H1 (cell line): ENCODE results near the gene MYCBP2. TPM values are rescaled to one million over a fixed set of nuclear protein-coding genes. Genes with fewer than 3 reads are reported as not detected.

Experiments used
- ATF2 ChIP-seq: IDR thresholded peaks from 2 replicates; pipeline ENCODE4 v1.6.1; 2012; ENCODE audit warnings: low read length, inconsistent platforms
- CHD1 ChIP-seq: IDR thresholded peaks from 2 replicates; pipeline ENCODE4 v1.6.1; 2012; ENCODE audit warnings: low read depth, low read length, improper control_type of control experiment
- GABPA ChIP-seq: IDR thresholded peaks from 2 replicates; pipeline ENCODE4 v1.6.1; 2011; ENCODE audit warnings: mild to moderate bottlenecking, low read length, moderate library complexity, borderline replicate concordance; ENCODE audit not compliant: insufficient read depth
- GTF2F1 ChIP-seq: IDR thresholded peaks from 2 replicates; pipeline ENCODE4 v1.6.1; 2012; ENCODE audit warnings: low read depth, low read length, improper control_type of control experiment, borderline replicate concordance
- NANOG ChIP-seq: IDR thresholded peaks from 2 replicates; pipeline ENCODE4 v1.6.1; 2011; ENCODE audit warnings: low read length, low read depth, mild to moderate bottlenecking, inconsistent platforms; ENCODE audit not compliant: insufficient read depth, poor library complexity, severe bottlenecking
- SP2 ChIP-seq: IDR thresholded peaks from 2 replicates; pipeline ENCODE4 v1.6.1; 2012; ENCODE audit warnings: mild to moderate bottlenecking, low read length, inconsistent platforms
- SUZ12 ChIP-seq: fragments of 200-600 bp; sonication (generic); IDR thresholded peaks from 2 replicates; pipeline ENCODE4 v1.6.1; 2012; ENCODE audit warnings: mild to moderate bottlenecking, inconsistent platforms, low read length, moderate library complexity, mixed read lengths
- TCF12 ChIP-seq: IDR thresholded peaks from 2 replicates; pipeline ENCODE4 v1.6.1; 2011; ENCODE audit warnings: low read depth, mild to moderate bottlenecking, low read length
- USF2 ChIP-seq: IDR thresholded peaks from 2 replicates; pipeline ENCODE4 v1.6.1; 2011; ENCODE audit warnings: low read length, improper control_type of control experiment
- polyA plus RNA-seq, 7 experiments: library from polyadenylated mRNA; depleted of rRNA in 3 of 7; stranded (reverse) in 5 of 7; unstranded in 2 of 7; fragments of >200 nt in 5 of 7; fragments of 200-250 nt in 2 of 7; gene quantifications; 1 replicate in 5 of 7; 2 replicates in 1 of 7; 4 replicates in 1 of 7; pipeline versions ENCODE4 v1.2.1 to v1.2.3, GENCODE V29; 2011 to 2013; ENCODE audit warnings: missing spikeins in 2 of 7, mixed read lengths in 2 of 7
- total RNA-seq: library from RNA; stranded (reverse); fragmentation: NEBNext Ultra II Directional; extraction: Animal tissue kit (Norgen Biotek cat#: 25700); gene quantifications from 2 replicates; pipeline ENCODE4 v1.2.1, GENCODE V29; 2021

The MYCBP2 gene
- total and polyA plus RNA-seq, 2 of the 8 experiments (the other 6 are each of a cell fraction or from before 2014, with no cell fraction given): 19.0 to 52.1 TPM

GRCh38 chr13:77177646-77178045, 149.2 kb downstream of the MYCBP2 start (continued):
- no peak for TF ChIP-seq ATF2
- no peak for TF ChIP-seq GABPA
- no peak for TF ChIP-seq SP2
- no peak for TF ChIP-seq NANOG
- no peak for TF ChIP-seq TCF12
- no peak for TF ChIP-seq GTF2F1
- no peak for TF ChIP-seq CHD1
- TF ChIP-seq USF2: no peak
- no peak for TF ChIP-seq SUZ12
